Renal pelvis (tissue), 4 donors: ENCODE measurements around the gene GOLGB1. TPM values are rescaled to one million over a fixed set of nuclear protein-coding genes. Genes with fewer than 3 reads are reported as not detected.

Experiments
- DNase-seq: peaks from one replicate; pipeline ENCODE4 v3.0.0-alpha.2; 2013
- polyA plus RNA-seq, 3 donors: library from polyadenylated mRNA; unstranded; fragments of 120-200 nt; gene quantifications; one replicate each; pipeline ENCODE4 v1.2.1, GENCODE V29; 2013; ENCODE audit not compliant: insufficient read length in 3 of 3

GOLGB1 gene
- polyA plus RNA-seq, 3 donors, result 81.9 to 104 (median 85.6) TPM

GRCh38 chr3:121642601-121643314 is 106.8 kb downstream of the GOLGB1 start:
- DNase-seq, result no peak

- no peak for DNase-seq
Observed at GRCh38 chr3:121641127-121641526, 108.4 kb downstream of the GOLGB1 start.

GRCh38 chr3:121637922-121638321 is 111.6 kb downstream of the GOLGB1 start:
- no peak for DNase-seq

GRCh38 chr3:121630355-121630754 is 119.2 kb downstream of the GOLGB1 start:
- DNase-seq, result no peak

- DNase-seq, result no peak
Observed at GRCh38 chr3:121629601-121630000, 119.9 kb downstream of the GOLGB1 start.

GRCh38 chr3:121627622-121628021 is 121.9 kb downstream of the GOLGB1 start:
- no peak for DNase-seq

GRCh38 chr3:121627211-121627610 is 122.3 kb downstream of the GOLGB1 start:
- DNase-seq, result no peak

- DNase-seq, result no peak
Observed at GRCh38 chr3:121626495-121626894, 123.0 kb downstream of the GOLGB1 start.

GRCh38 chr3:121624147-121624899 is 125.2 kb downstream of the GOLGB1 start:
- peak; percentile 4 for DNase-seq

- no peak for DNase-seq
Observed at GRCh38 chr3:121621491-121621890, 128.1 kb downstream of the GOLGB1 start.

GRCh38 chr3:121619691-121620090 is 129.8 kb downstream of the GOLGB1 start:
- no peak for DNase-seq

Other genes starting within 250 kb of the GOLGB1 start
- 1 to 10 TPM; 5.8 to 9.7 (median 7.6) TPM for gene POLQ, start 203.8 kb downstream of the GOLGB1 start, polyA plus RNA-seq
- not detected for gene ARGFX, start 181.8 kb downstream of the GOLGB1 start, polyA plus RNA-seq
- under 1 TPM in 1 of 3 donors, not detected in 2; 0.03 TPM for gene FBXO40, start 156.4 kb downstream of the GOLGB1 start, polyA plus RNA-seq
- gene HCLS1, start 88.8 kb downstream of the GOLGB1 start, polyA plus RNA-seq, result 1 to 10 TPM; 4.9 to 6.7 (median 6.4) TPM
- gene IQCB1, start 85.3 kb upstream of the GOLGB1 start, polyA plus RNA-seq, result 10 to 100 TPM; 27.7 to 52.2 (median 40.0) TPM
- 1 to 10 TPM; 7.9 to 8.8 (median 7.9) TPM for gene EAF2, start 85.5 kb upstream of the GOLGB1 start, polyA plus RNA-seq
- 10 to 100 TPM in 2 of 3 donors, 1 to 10 TPM in 1; 8.3 to 22.0 (median 15.8) TPM for gene SLC15A2, start 144.7 kb upstream of the GOLGB1 start, polyA plus RNA-seq